SK-N-MC (cell line): ENCODE data around the gene BNIP2.

Source experiments
- DNase-seq: peaks from one replicate; pipeline ENCODE4 v3.0.0-alpha.2; 2011; ENCODE audit warnings: low read depth, low spot score
- H3K27ac ChIP-seq: fragments of 200-600 bp; sonication (generic); 2 replicates; pipeline ENCODE4 v1.5.1; 2016; ENCODE audit warnings: mixed run types
- H3K36me3 ChIP-seq: fragments of 200-600 bp; sonication (generic); 2 replicates; pipeline ENCODE4 v1.6.1; 2017; ENCODE audit warnings: antibody characterized with exemption, low read length, mixed read lengths; ENCODE audit not compliant: insufficient read depth
- H3K4me3 ChIP-seq: fragments of 200-600 bp; sonication (generic); 2 replicates; pipeline ENCODE4 v1.5.1; 2016
- H3K9ac ChIP-seq: fragments of 200-600 bp; sonication (generic); 2 replicates; pipeline ENCODE4 v1.8.0; 2017; ENCODE audit warnings: mixed run types, mixed read lengths; ENCODE audit not compliant: insufficient read length
- H3K9me3 ChIP-seq: fragments of 200-600 bp; sonication (generic); 2 replicates; pipeline ENCODE4 v1.6.1; 2017; ENCODE audit warnings: low read depth, mild to moderate bottlenecking, antibody characterized with exemption, low read length, moderate library complexity, mixed read lengths
- EZH2 ChIP-seq: fragments of 200-600 bp; sonication (generic); IDR thresholded peaks from one replicate; pipeline ENCODE4 v1.6.1; 2017; ENCODE audit warnings: antibody characterized with exemption
- FOXP2 ChIP-seq: optimal IDR thresholded peaks from 2 replicates; pipeline ENCODE3; 2011; ENCODE audit warnings: mild to moderate bottlenecking, moderate library complexity; ENCODE audit not compliant: insufficient read depth; ENCODE audit errors: extremely low read length, control extremely low read depth
- POLR2AphosphoS5 ChIP-seq: IDR thresholded peaks from 2 replicates; pipeline ENCODE4 v1.6.1; 2012; ENCODE audit warnings: mild to moderate bottlenecking, low read depth, low read length, borderline replicate concordance

The BNIP2 gene

GRCh38 chr15:59622289-59622688 lies 66.8 kb downstream of the BNIP2 start:
- Histone ChIP-seq H3K27ac (no peak overlapping the region), H3K9ac (no peak overlapping the region), H3K9me3 (no peaks in the 10 kb centered on the region), H3K36me3 (no peaks in the 10 kb centered on the region), H3K4me3 (no peak overlapping the region)
- no peak for DNase-seq
- TF ChIP-seq EZH2, result no peak
- TF ChIP-seq POLR2AphosphoS5, result no peak
- no peak for TF ChIP-seq FOXP2

DNA sequence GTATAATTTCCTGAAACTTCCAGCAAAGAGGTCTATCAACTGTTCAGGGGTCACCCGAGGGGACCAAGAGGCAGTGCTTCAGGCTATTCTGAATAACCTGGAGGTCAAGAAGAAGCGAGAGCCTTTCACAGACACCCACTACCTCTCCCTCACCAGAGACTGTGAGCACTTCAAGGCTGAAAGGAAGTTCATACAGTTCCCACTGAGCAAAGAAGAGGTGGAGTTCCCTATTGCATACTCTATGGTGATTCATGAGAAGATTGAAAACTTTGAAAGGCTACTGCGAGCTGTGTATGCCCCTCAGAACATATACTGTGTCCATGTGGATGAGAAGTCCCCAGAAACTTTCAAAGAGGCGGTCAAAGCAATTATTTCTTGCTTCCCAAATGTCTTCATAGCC lies 70.7 kb downstream of the BNIP2 start:
- no peaks in the 10 kb centered on the region for H3K9me3 ChIP-seq
- no peak overlapping the region for H3K27ac ChIP-seq
- no peak for DNase-seq
- H3K9ac ChIP-seq, result no peak overlapping the region
- H3K4me3 ChIP-seq, result no peak overlapping the region
- no peak for TF ChIP-seq POLR2AphosphoS5
- H3K36me3 ChIP-seq, result no peaks in the 10 kb centered on the region

GRCh38 chr15:59616379-59616778 lies 72.7 kb downstream of the BNIP2 start:
- TF ChIP-seq POLR2AphosphoS5, result no peak
- TF ChIP-seq EZH2, result no peak
- no peak for TF ChIP-seq FOXP2
- no peak overlapping the region for H3K9ac ChIP-seq
- H3K36me3 ChIP-seq, result no peaks in the 10 kb centered on the region
- H3K4me3 ChIP-seq, result no peak overlapping the region
- no peak for DNase-seq
- no peak overlapping the region for H3K27ac ChIP-seq
- no peaks in the 10 kb centered on the region for H3K9me3 ChIP-seq

- no peak overlapping the region for H3K27ac ChIP-seq
- TF ChIP-seq EZH2 (no peak), POLR2AphosphoS5 (no peak)
- no peak overlapping the region for H3K9ac ChIP-seq
- H3K4me3 ChIP-seq, result no peak overlapping the region
- no peak for DNase-seq
- no peaks in the 10 kb centered on the region for H3K36me3 ChIP-seq
- H3K9me3 ChIP-seq, result no peaks in the 10 kb centered on the region
These were observed 73.5 kb downstream of the BNIP2 start for GRCh38 chr15:59615661-59616060.

GRCh38 chr15:59614153-59614552 lies 75.0 kb downstream of the BNIP2 start:
- Histone ChIP-seq H3K36me3 (no peaks in the 10 kb centered on the region), H3K4me3 (no peak overlapping the region), H3K9me3 (no peaks in the 10 kb centered on the region), H3K9ac (no peak overlapping the region), H3K27ac (no peak overlapping the region)
- DNase-seq, result no peak
- TF ChIP-seq POLR2AphosphoS5 (no peak), EZH2 (no peak), FOXP2 (no peak)

DNA sequence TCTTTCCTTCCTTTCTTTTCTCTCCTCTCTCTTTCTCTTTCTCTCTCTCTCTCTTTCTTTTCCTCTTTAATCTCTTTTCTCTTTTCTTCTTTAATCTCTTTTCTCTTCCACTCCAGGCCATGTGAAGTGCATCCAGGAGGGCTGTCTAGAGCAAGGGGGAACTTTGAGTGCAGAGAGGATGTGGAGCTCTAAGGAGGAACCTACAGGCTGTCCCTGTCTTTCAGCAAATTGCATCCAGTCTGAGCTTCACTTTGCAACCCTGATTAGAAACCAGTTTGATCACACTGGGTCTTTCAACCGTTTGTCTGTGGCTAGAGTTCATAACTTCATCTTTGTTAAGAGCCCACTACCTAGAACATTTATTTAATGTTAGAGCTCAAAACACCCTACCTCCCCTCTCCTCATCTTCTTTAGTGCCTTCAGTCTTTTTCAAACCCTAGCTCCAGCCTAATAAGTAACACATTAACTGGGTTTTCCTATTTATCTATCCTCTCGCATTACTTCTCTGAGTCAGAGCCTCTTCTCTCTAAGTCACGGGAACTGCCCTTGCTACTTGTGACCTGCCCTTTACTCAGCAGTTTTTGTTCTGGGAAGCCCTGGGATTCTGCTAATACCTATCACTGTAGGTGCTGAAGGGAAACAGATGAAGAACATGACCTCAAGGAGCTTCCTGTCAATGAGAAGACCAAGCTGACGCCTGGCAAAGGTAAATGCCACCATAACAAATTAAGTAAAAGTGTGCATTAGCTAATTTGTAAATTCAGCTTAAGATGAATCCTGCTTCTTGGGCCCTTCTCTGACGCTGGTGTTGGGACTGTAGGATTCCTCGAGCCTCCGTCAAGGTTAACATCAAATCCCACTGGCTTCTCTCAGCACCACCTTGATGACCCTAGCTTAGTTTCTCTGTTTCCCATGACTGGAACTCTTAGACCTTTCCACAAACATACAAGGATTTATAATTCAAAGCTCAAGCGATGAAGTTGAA lies 77.6 kb downstream of the BNIP2 start, which contains the start of gene GCNT3:
GCNT3 (plus strand) TSS at position 508 of the 985 bp plus-strand sequence. CDS start 6,456 bp downstream, outside the sequence.
- Histone ChIP-seq H3K27ac (no peak within 1 kb of the TSS), H3K4me3 (no peak within 1 kb of the TSS), H3K9me3 (no peaks in the 10 kb centered on the region), H3K9ac (no peak within 1 kb of the TSS), H3K36me3 (no peaks in the 10 kb centered on the region)
- DNase-seq, result no peak
- no peak for TF ChIP-seq EZH2
- TF ChIP-seq FOXP2, result no peak

DNA sequence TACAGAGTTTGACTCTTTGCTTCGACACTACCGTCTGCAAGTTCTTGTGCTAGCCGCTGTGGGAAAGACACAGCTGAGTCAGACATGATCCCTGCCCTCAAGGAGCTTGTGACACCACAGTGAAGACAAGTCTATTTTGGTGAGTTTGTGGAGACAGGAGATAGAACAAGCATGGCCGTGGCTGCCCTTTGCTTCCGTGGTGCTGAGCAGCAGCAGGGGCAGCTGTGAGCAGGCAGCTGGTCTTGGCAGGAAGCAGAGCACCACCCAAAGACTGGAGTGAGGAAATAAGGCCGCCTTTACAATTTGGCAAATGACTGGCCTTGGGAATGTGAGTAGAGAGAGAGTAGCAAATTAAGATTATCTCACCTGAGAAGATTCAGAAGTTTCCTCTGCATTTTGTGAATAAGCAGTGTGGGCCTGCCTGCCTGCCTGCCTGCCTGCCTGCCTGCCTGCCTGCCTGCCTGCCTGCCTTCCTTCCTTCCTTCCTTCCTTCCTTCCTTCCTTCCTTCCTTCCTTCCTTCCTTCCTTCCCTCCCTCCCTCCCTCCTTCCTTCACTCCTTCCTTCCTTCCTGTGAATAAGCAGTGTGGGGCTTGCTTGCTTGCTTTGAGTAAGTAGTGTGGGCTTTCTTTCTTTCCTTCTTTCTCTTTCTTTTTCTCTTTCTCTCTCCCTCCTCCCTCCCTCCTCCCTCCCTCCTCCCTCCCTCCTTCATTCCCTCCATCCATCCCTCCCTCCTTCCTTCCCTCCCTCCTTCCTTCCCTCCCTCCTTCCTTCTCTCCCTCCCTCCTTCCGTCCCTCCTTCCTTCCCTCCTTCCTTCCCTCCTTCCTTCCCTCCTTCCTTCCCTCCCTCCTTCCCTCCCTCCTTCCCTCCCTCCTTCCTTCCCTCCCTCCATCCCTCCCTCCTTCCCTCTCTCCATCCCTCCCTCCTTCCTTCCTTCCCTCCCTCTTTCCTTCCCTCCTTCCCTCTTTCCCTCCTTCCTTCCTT lies 79.1 kb downstream of the BNIP2 start:
- no peak for DNase-seq
- no peak overlapping the region for H3K4me3 ChIP-seq
- H3K9me3 ChIP-seq, result no peaks in the 10 kb centered on the region
- H3K36me3 ChIP-seq, result no peaks in the 10 kb centered on the region
- H3K9ac ChIP-seq, result no peak overlapping the region
- no peak overlapping the region for H3K27ac ChIP-seq
- no peak for TF ChIP-seq POLR2AphosphoS5
- TF ChIP-seq EZH2, result no peak
- no peak for TF ChIP-seq FOXP2
